ENCODE data around the gene NAT10.

The NAT10 gene

GRCh38 chr11:34147581-34147980, 42.2 kb downstream of the NAT10 start:
- no peak overlapping the region for H3K4me3 ChIP-seq (ENCODE audit: low read length)
- no peak for TF ChIP-seq CTCF (IDR thresholded peaks at IDR 0.05; ENCODE audit: insufficient read depth, low read depth, low read length, missing control alignments)
- DNase-seq (ENCODE audit: low read depth), result no peak

GRCh38 chr11:34148504-34149165, 43.2 kb downstream of the NAT10 start:
- DNase-seq (ENCODE audit: low read depth), result no peak
- TF ChIP-seq CTCF (IDR thresholded peaks at IDR 0.05; ENCODE audit: insufficient read depth, low read depth, low read length, missing control alignments), result no peak
- no peak overlapping the region for H3K4me3 ChIP-seq (ENCODE audit: low read length)

GRCh38 chr11:34149274-34149673, 43.8 kb downstream of the NAT10 start:
- DNase-seq (ENCODE audit: low read depth), result no peak
- no peak for TF ChIP-seq CTCF (IDR thresholded peaks at IDR 0.05; ENCODE audit: insufficient read depth, low read depth, low read length, missing control alignments)
- no peak overlapping the region for H3K4me3 ChIP-seq (ENCODE audit: low read length)

GRCh38 chr11:34149786-34150185, 44.4 kb downstream of the NAT10 start:
- TF ChIP-seq CTCF (IDR thresholded peaks at IDR 0.05; ENCODE audit: insufficient read depth, low read depth, low read length, missing control alignments), result peak; percentile 31
- peak; percentile 7 for DNase-seq (ENCODE audit: low read depth)
- no peak overlapping the region for H3K4me3 ChIP-seq (ENCODE audit: low read length)

- TF ChIP-seq CTCF (IDR thresholded peaks at IDR 0.05; ENCODE audit: insufficient read depth, low read depth, low read length, missing control alignments), result no peak
- no peak for DNase-seq (ENCODE audit: low read depth)
- no peak overlapping the region for H3K4me3 ChIP-seq (ENCODE audit: low read length)
These were observed 45.2 kb downstream of the NAT10 start for GRCh38 chr11:34150494-34151151.

- TF ChIP-seq CTCF (IDR thresholded peaks at IDR 0.05; ENCODE audit: insufficient read depth, low read depth, low read length, missing control alignments), result no peak
- no peak for DNase-seq (ENCODE audit: low read depth)
- no peak overlapping the region for H3K4me3 ChIP-seq (ENCODE audit: low read length)
These were observed 45.7 kb downstream of the NAT10 start for GRCh38 chr11:34151166-34151565.
